Body of pancreas (tissue), 4 donors: ENCODE measurements around the gene LRP1. TPM values are rescaled to one million over a fixed set of nuclear protein-coding genes. Genes with fewer than 3 reads are reported as not detected.

Source experiments
- ATAC-seq: fragments of 150-250 bp; one replicate; pipeline ENCODE4 v1.9.1; 2016
- DNase-seq, 4 donors: peaks; one replicate each; pipeline ENCODE4 v3.0.0-alpha.2; 2019
- H3K27ac ChIP-seq, 4 donors: fragments of 200-600 bp; sonication (generic); 1 replicate in 3 of 4; 2 replicates in 1 of 4; pipeline versions ENCODE4 v1.5.1 to v1.6.1; 2016 to 2019; ENCODE audit warnings: mild to moderate bottlenecking in 1 of 4, mixed read lengths in 1 of 4, moderate library complexity in 1 of 4
- H3K27me3 ChIP-seq, 2 donors: fragments of 200-600 bp; sonication (generic); one replicate each; pipeline ENCODE4 v1.6.0; 2016; ENCODE audit warnings: mild to moderate bottlenecking in 1 of 2
- H3K36me3 ChIP-seq, 2 donors: fragments of 200-600 bp; sonication (generic); replicated peaks in 1 of 2; 2 replicates each; pipeline ENCODE4 v1.5.1; 2016; ENCODE audit warnings: low read depth in 2 of 2; ENCODE audit not compliant: insufficient read depth in 1 of 2
- H3K4me1 ChIP-seq: fragments of 200-600 bp; sonication (generic); one replicate; pipeline ENCODE4 v1.6.0; 2016
- H3K4me3 ChIP-seq, 2 donors: fragments of 200-600 bp; sonication (generic); 1 replicate in 1 of 2; 2 replicates in 1 of 2; pipeline ENCODE4 v1.5.1; 2016 to 2019
- H3K9me3 ChIP-seq, 3 donors: fragments of 200-600 bp; sonication (generic); 1 replicate in 2 of 3; 2 replicates in 1 of 3; pipeline ENCODE4 v1.5.1; 2016
- CTCF ChIP-seq, 7 experiments: fragments of 450-650 bp in 4 of 7; fragments of 200-600 bp in 3 of 7; sonication (generic) in 3 of 7; IDR thresholded peaks; one replicate each; pipeline ENCODE4 v1.5.1; 2016 to 2019; ENCODE audit warnings: antibody characterized with exemption in 7 of 7
- POLR2A ChIP-seq, 3 donors: fragments of 450-650 bp; IDR thresholded peaks; one replicate each; pipeline ENCODE4 v1.6.1; 2016; ENCODE audit warnings: antibody characterized with exemption in 3 of 3, mild to moderate bottlenecking in 2 of 3
- WGBS, 2 donors: methylation state at CpG; one replicate each; pipeline ENCODE4 v1.1.5; 2017; 5-methylcytosine and 5-hydroxymethylcytosine counted together
- intact Hi-C: fragments of 100-400 bp; cut with DNase I; formaldehyde crosslinking; loops from one replicate; pipeline ENCODE4 v1.15.1; 2023
- total RNA-seq, 2 donors: library from RNA; depleted of rRNA; stranded (reverse); fragments of >200 nt; gene quantifications; one replicate each; pipeline ENCODE4 v1.1.0, GENCODE V29; 2016

The LRP1 gene
- total RNA-seq, 2 donors from 2014 or later: 61.2 to 162 TPM

GRCh38 chr12:57223191-57224165, 95.2 kb downstream of the LRP1 start:
- Histone ChIP-seq H3K27ac (no peak overlapping the region), H3K4me1 (peaks cover 6% of the 10 kb centered on the region), H3K36me3 (no peaks in the 10 kb centered on the region), H3K27me3 (peaks cover 0 to 33% of the 10 kb centered on the region in 2 donors), H3K9me3 (no peaks in the 10 kb centered on the region), H3K4me3 (no peak overlapping the region)
- no peak for TF ChIP-seq POLR2A (IDR thresholded peaks at IDR 0.05)
- no peak for TF ChIP-seq CTCF (IDR thresholded peaks at IDR 0.05)
- 61 to 64% methylated on average over 18 to 21 of the region's 22 CpGs for WGBS, 2 donors
- ATAC-seq: no peak
- intact Hi-C loops: no loop called here
- DNase-seq: no peak

- no peak overlapping the region for H3K27ac ChIP-seq
- no peaks in the 10 kb centered on the region for H3K36me3 ChIP-seq
- H3K9me3 ChIP-seq: no peaks in the 10 kb centered on the region
- WGBS, 2 donors: 50 to 68% methylated on average over 11 to 30 of the region's 30 CpGs
- ATAC-seq (no peak), DNase-seq (no peak)
- peaks cover 10% of the 10 kb centered on the region for H3K4me1 ChIP-seq
- TF ChIP-seq POLR2A (IDR thresholded peaks at IDR 0.05): no peak
- TF ChIP-seq CTCF (IDR thresholded peaks at IDR 0.05): no peak
- peaks cover 0 to 28% of the 10 kb centered on the region in 2 donors for H3K27me3 ChIP-seq
- intact Hi-C loops: no loop called here
- no peak overlapping the region for H3K4me3 ChIP-seq
These were observed 96.1 kb downstream of the LRP1 start for GRCh38 chr12:57224278-57224972.

- H3K9me3 ChIP-seq: no peaks in the 10 kb centered on the region
- DNase-seq (peak in 3 of 4 donors; percentile 46 to 57 (median 48)), ATAC-seq (peak; percentile 30)
- H3K4me3 ChIP-seq: no peak overlapping the region
- intact Hi-C loops: no loop called here
- TF ChIP-seq POLR2A (IDR thresholded peaks at IDR 0.05) (no peak), CTCF (IDR thresholded peaks at IDR 0.05) (peak; percentile 35 to 71 (median 54))
- peaks cover 0 to 27% of the 10 kb centered on the region in 2 donors for H3K27me3 ChIP-seq
- no peaks in the 10 kb centered on the region for H3K36me3 ChIP-seq
- 14 to 47% methylated on average over 3 to 56 of the region's 61 CpGs for WGBS, 2 donors
- H3K27ac ChIP-seq: no peak overlapping the region
- peaks cover 16% of the 10 kb centered on the region for H3K4me1 ChIP-seq
These were observed 96.8 kb downstream of the LRP1 start for GRCh38 chr12:57224973-57225679.

- Histone ChIP-seq H3K4me3 (no peak overlapping the region), H3K27ac (no peak overlapping the region), H3K4me1 (peaks cover 22% of the 10 kb centered on the region), H3K27me3 (peaks cover 0 to 27% of the 10 kb centered on the region in 2 donors), H3K36me3 (no peaks in the 10 kb centered on the region), H3K9me3 (no peaks in the 10 kb centered on the region)
- DNase-seq (no peak), ATAC-seq (no peak)
- TF ChIP-seq POLR2A (IDR thresholded peaks at IDR 0.05) (no peak), CTCF (IDR thresholded peaks at IDR 0.05) (no peak)
- WGBS, 2 donors: 54 to 73% methylated on average over 16 to 18 of the region's 18 CpGs
- intact Hi-C loops: no loop called here
These were observed 97.5 kb downstream of the LRP1 start for GRCh38 chr12:57225680-57226210.
